GM13976 (cell line): Measurements from ENCODE around the gene ANKRD50.

Experiments used
- DNase-seq: peaks from one replicate; pipeline ENCODE4 v3.0.0; 2012; ENCODE audit warnings: low spot score
- in situ Hi-C: fragments of 300-500 bp; cut with MboI; formaldehyde crosslinking; loops from one replicate; pipeline ENCODE4 v1.12.0; 2022; ENCODE audit warnings: low sequenced_read_pairs, mixed read lengths, inconsistent platforms; ENCODE audit not compliant: unreplicated experiment
- TF ChIP-seq, protein P1 (sequence below): IDR thresholded peaks from 2 replicates; pipeline ENCODE4 v1.5.1; 2012; ENCODE audit warnings: borderline replicate concordance, mild to moderate bottlenecking; ENCODE audit not compliant: insufficient read depth; ENCODE audit errors: extremely low read depth, missing control alignments, control extremely low read depth

The ANKRD50 gene

DNA sequence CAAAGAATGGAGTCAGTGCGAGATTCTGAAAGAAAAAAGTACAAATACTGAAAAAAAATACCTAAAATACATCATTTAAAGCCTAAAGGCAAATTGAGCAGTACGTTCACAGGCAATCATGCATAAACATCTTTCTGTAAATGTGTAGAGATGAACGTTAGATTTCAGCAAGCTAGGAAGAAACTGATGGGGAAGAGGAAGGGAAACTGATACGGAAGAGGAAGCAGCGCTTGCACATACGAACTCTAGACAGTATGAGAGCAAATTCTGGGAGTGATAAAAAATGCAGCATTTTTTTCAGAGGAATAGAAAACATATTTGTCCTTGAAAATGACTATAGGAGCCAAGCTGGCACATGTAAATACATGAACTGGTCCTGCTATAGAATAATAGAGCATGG lies 9.4 kb downstream of the ANKRD50 start:
- in situ Hi-C loops: no loop called here
- TF ChIP-seq, protein P1, sequence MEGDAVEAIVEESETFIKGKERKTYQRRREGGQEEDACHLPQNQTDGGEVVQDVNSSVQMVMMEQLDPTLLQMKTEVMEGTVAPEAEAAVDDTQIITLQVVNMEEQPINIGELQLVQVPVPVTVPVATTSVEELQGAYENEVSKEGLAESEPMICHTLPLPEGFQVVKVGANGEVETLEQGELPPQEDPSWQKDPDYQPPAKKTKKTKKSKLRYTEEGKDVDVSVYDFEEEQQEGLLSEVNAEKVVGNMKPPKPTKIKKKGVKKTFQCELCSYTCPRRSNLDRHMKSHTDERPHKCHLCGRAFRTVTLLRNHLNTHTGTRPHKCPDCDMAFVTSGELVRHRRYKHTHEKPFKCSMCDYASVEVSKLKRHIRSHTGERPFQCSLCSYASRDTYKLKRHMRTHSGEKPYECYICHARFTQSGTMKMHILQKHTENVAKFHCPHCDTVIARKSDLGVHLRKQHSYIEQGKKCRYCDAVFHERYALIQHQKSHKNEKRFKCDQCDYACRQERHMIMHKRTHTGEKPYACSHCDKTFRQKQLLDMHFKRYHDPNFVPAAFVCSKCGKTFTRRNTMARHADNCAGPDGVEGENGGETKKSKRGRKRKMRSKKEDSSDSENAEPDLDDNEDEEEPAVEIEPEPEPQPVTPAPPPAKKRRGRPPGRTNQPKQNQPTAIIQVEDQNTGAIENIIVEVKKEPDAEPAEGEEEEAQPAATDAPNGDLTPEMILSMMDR: no peak
- no peak for DNase-seq

DNA sequence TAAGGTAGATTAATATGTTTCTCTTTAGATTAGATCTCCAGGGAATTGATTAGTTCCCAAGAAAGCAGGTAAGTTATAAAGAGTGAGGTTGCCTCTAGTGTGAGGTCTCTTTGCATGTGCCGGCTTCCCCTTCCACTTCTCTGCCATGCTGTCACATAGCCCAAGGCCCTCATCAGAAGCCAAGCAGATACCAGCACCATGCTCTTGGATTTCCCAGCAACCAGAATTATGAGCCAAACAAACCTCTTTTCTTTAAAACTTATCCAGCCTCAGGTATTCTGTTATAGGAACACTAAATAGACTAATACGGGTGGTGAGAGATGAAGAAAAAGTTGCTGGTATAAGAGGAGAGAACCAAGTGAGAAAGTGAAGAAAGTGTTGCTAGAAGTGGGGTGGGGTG lies 15.1 kb downstream of the ANKRD50 start:
- DNase-seq: no peak
- in situ Hi-C loops: no loop called here
- TF ChIP-seq, protein P1: no peak

DNA sequence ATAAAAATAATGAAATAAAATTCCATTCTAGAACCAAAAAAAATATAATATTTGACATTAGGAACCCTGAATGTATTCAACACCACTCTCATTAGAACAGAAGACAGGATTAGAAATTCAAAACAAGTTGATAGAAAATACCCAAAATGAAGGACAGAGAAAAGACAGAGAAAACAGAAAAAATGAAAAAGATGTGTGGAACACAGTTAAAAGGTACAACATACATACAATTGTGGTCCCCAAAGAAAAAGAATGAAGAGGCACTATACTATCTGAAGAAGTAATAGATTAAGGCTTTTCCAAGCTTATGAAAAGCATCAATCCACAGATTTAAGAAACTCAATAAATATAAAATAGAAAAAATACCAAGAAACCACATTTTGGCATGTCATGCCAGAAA lies 16.4 kb downstream of the ANKRD50 start:
- in situ Hi-C loops: no loop called here
- TF ChIP-seq, protein P1: no peak
- DNase-seq: no peak

DNA sequence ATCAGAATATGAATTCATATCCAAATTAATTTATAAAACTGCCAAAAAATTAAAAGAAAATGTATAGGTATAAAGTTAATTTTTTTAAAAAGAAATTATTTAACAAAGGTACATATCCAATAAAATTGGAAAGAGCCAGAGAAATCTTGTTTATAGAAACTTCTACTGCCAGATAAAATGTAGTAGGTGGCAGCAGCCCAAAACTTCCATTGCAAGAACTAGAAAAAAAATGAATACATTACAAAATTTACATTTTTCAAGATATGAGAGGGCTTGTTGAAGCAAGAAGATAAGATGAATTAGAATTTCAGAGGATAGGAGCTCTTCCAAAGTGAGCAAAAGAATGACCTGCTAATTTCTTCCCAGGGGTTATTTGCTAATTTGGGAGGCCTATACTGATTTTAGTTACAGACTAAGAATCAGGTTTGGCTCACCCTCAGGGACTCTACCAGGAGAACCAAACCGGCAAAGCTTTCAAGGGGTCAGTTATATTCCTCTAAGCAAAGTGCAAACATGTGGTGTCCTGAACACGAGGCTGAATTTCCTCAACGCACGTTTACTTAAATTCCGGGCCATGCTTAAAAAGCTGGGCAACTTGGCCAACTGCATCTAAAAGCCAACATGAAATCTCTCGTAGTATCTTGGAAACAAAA lies 17.5 kb downstream of the ANKRD50 start:
- TF ChIP-seq, protein P1: no peak
- DNase-seq: no peak
- in situ Hi-C loops: no loop called here

DNA sequence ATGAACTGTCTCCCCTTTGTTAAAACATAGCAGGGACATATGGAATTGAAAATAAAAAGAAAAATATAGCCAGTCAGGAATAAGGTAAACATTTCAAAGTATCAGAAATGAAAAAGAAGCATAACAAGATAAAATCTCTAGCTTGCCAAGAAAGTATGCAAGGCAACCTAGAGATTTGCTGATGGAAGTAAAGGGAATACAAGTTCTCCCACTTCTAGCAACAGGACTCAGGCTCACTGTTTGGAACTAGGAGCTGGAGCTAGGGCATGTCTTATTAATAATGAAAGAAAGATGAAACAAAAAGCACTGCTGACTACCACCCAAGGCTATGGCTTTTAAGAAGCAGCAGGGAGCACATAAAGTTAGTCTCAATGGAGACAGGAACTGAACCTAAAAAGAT lies 18.2 kb downstream of the ANKRD50 start:
- TF ChIP-seq, protein P1: no peak
- in situ Hi-C loops: no loop called here
- DNase-seq: no peak

DNA sequence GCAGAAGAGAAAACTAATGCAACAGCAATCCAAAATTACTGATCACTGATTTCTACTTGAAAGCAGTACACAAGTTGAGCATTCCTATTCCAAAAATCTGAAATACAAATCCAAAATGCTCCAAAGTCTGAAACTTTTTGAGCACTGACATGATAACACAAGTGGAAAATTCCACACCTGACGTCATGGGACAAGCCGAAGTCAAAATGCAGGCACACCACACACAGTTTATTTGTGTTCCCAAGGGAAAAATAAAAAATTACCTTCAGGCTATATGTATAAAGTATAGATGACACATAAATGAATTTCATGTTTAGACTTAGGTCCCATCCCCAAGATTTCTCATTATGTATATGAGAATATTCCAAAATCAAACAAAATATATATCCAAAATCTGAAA lies 20.7 kb downstream of the ANKRD50 start:
- in situ Hi-C loops: no loop called here
- TF ChIP-seq, protein P1: no peak
- no peak for DNase-seq
